Rectal smooth muscle tissue (tissue), 1 donor: ENCODE data around the gene OR8S1.

ENCODE experiments used
- H3K27ac ChIP-seq: one replicate; pipeline ENCODE4 v1.7.0; 2013; ENCODE audit warnings: low read depth, low read length, inconsistent platforms
- H3K27me3 ChIP-seq: one replicate; pipeline ENCODE4 v1.7.0; 2013; ENCODE audit warnings: low read length; ENCODE audit not compliant: control insufficient read depth, insufficient read depth
- H3K36me3 ChIP-seq: one replicate; pipeline ENCODE4 v1.7.0; 2013; ENCODE audit warnings: low read length; ENCODE audit not compliant: control insufficient read depth, insufficient read depth
- H3K4me1 ChIP-seq: one replicate; pipeline ENCODE4 v1.7.0; 2013; ENCODE audit warnings: low read length; ENCODE audit not compliant: control insufficient read depth, insufficient read depth
- H3K4me3 ChIP-seq: one replicate; pipeline ENCODE4 v1.7.0; 2013; ENCODE audit warnings: low read length
- H3K9ac ChIP-seq: one replicate; pipeline ENCODE4 v1.7.0; 2013; ENCODE audit warnings: low read length

OR8S1 gene

GRCh38 chr12:48569946-48570345 is 44.5 kb downstream of the OR8S1 start, which contains the start of gene LALBA:
Gene LALBA, minus strand, starts transcription at chr12:48570046. Its CDS starts 26 bp downstream, at chr12:48570020.
- no peak within 1 kb of the TSS for H3K9ac ChIP-seq
- no peak within 1 kb of the TSS for H3K27ac ChIP-seq
- H3K4me3 ChIP-seq = no peak within 1 kb of the TSS
- H3K27me3 ChIP-seq = no peaks in the 10 kb centered on the region
- H3K4me1 ChIP-seq = no peaks in the 10 kb centered on the region
- H3K36me3 ChIP-seq = no peaks in the 10 kb centered on the region

GRCh38 chr12:48572326-48572725 is 46.9 kb downstream of the OR8S1 start:
- Histone ChIP-seq H3K27me3 (no peaks in the 10 kb centered on the region), H3K27ac (no peak overlapping the region), H3K9ac (no peak overlapping the region), H3K4me3 (no peak overlapping the region), H3K36me3 (no peaks in the 10 kb centered on the region), H3K4me1 (no peaks in the 10 kb centered on the region)
